GM12878 (cell line): ENCODE data around the gene DKKL1. TPM values are rescaled to one million over a fixed set of nuclear protein-coding genes. Genes with fewer than 3 reads are reported as not detected.

Experiments used
- CBFB ChIP-seq: IDR thresholded peaks from 2 replicates; pipeline ENCODE4 v1.6.1; 2016; ENCODE audit warnings: antibody characterized with exemption, low read depth
- CTCF ChIP-seq, 3 experiments: IDR thresholded peaks in 2 of 3; conservative IDR thresholded peaks in 1 of 3; 2 replicates each; pipeline ENCODE4 v1.5.1; 2011; ENCODE audit warnings: low read depth in 3 of 3, low read length in 3 of 3, mild to moderate bottlenecking in 3 of 3, control low read depth in 2 of 3, moderate library complexity in 2 of 3, inconsistent platforms in 1 of 3, mixed read lengths in 1 of 3; ENCODE audit not compliant: control insufficient read depth in 2 of 3, insufficient read depth in 1 of 3; ENCODE audit errors: extremely low read depth in 1 of 3
- IRF5 ChIP-seq: fragments of 450-650 bp; IDR thresholded peaks from 2 replicates; pipeline ENCODE4 v1.6.1; 2017; ENCODE audit warnings: borderline replicate concordance
- KLF5 ChIP-seq: fragments of 450-650 bp; IDR thresholded peaks from 2 replicates; pipeline ENCODE4 v1.6.1; 2014; ENCODE audit warnings: mild to moderate bottlenecking; ENCODE audit not compliant: partially characterized antibody
- LARP7 ChIP-seq: fragments of 450-650 bp; IDR thresholded peaks from 2 replicates; pipeline ENCODE4 v1.6.1; 2017; ENCODE audit warnings: mild to moderate bottlenecking
- NFIC ChIP-seq: IDR thresholded peaks from 2 replicates; pipeline ENCODE4 v1.6.1; 2012; ENCODE audit warnings: low read depth, mild to moderate bottlenecking, inconsistent platforms, low read length, moderate library complexity
- POLR2AphosphoS5 ChIP-seq: IDR thresholded peaks from 2 replicates; pipeline ENCODE4 v1.6.1; 2011; ENCODE audit warnings: mild to moderate bottlenecking, low read length, inconsistent platforms
- RAD51 ChIP-seq: fragments of 450-650 bp; IDR thresholded peaks from 2 replicates; pipeline ENCODE4 v1.6.1; 2016; ENCODE audit warnings: moderate library complexity, mild to moderate bottlenecking, inconsistent platforms
- SMAD5 ChIP-seq: IDR thresholded peaks from 2 replicates; pipeline ENCODE4 v1.6.1; 2016; ENCODE audit warnings: antibody characterized with exemption, low read depth
- SMARCA5 ChIP-seq: fragments of 450-650 bp; IDR thresholded peaks from 2 replicates; pipeline ENCODE4 v1.6.1; 2017; ENCODE audit warnings: mild to moderate bottlenecking
- SRF ChIP-seq, 2 experiments: IDR thresholded peaks; 2 replicates each; pipeline ENCODE4 v1.6.1; 2011; ENCODE audit warnings: low read depth in 2 of 2, low read length in 2 of 2, mild to moderate bottlenecking in 1 of 2, moderate library complexity in 1 of 2
- ZBTB4 ChIP-seq: fragments of 450-650 bp; formaldehyde crosslinking; IDR thresholded peaks from 2 replicates; pipeline ENCODE4 v1.4.0; 2022; ENCODE audit warnings: mild to moderate bottlenecking, moderate library complexity
- ZNF274 ChIP-seq: IDR thresholded peaks from one replicate; pipeline ENCODE4 v1.8.0; 2011; ENCODE audit not compliant: insufficient read length, insufficient read depth
- polyA plus RNA-seq, 11 experiments: library from polyadenylated mRNA; depleted of rRNA in 4 of 11; unstranded in 6 of 11; stranded (reverse) in 5 of 11; fragments of >200 nt; fragmentation: Nextera tagmentation in 4 of 11; fragmentation: Illumina TruSeq in 1 of 11; extraction: Ambion mirVana in 4 of 11; extraction: Trizol in 1 of 11; gene quantifications; 1 replicate in 1 of 11; 2 replicates in 10 of 11; pipeline versions ENCODE4 v1.2.1 to v1.2.3, GENCODE V29; 2011 to 2016; ENCODE audit warnings: inconsistent platforms in 2 of 11, missing spikeins in 2 of 11, low read depth in 1 of 11
- total RNA-seq, 4 experiments: library from RNA; depleted of rRNA in 3 of 4; stranded (reverse); fragments of >200 nt in 3 of 4; fragmentation: Illumina TruSeq in 1 of 4; extraction: Trizol in 1 of 4; gene quantifications; 2 replicates each; pipeline versions ENCODE4 v1.2.1 to v1.2.3, GENCODE V29; 2013 to 2021
- TF ChIP-seq, protein P1 (sequence below): IDR thresholded peaks from 2 replicates; pipeline ENCODE4 v1.6.1; 2012; ENCODE audit warnings: mild to moderate bottlenecking, low read depth, low read length
- TF ChIP-seq, protein P2 (sequence below): fragments of 450-650 bp; IDR thresholded peaks from 2 replicates; pipeline ENCODE4 v1.6.1; 2017; ENCODE audit warnings: mild to moderate bottlenecking, moderate library complexity

Gene DKKL1
- total and polyA plus RNA-seq, 10 of the 15 experiments (the other 5 are each of a cell fraction or from before 2014, with no cell fraction given), result not detected

DNA sequence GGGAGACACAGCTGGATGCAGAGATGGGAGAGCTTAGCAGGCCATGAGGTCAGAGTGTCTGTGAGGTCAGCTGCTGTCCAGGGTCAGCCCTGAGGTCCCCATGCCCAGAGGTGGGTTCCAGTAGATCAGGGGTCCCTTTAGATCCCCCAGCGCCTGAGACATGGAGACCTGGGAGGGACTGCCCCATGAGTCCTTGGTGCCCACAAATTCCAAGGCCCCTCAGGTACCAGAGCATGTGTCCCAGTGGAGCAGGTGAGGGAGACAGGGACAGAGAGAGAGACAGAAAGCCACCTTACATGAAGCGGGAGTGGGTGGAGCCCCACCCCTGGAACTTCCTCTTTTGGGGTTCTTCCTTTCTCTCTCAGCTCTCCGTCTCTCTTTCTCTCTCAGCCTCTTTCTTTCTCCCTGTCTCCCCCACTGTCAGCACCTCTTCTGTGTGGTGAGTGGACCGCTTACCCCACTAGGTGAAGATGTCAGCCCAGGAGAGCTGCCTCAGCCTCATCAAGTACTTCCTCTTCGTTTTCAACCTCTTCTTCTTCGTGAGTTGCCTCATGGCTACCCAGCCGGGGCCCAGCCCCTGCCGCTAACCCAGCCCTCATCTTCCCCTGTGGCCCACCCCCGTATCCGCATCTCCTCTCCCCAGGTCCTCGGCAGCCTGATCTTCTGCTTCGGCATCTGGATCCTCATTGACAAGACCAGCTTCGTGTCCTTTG is 28.4 kb upstream of the DKKL1 start, which contains the start of gene CD37 (continued):
- TF ChIP-seq, protein P1, sequence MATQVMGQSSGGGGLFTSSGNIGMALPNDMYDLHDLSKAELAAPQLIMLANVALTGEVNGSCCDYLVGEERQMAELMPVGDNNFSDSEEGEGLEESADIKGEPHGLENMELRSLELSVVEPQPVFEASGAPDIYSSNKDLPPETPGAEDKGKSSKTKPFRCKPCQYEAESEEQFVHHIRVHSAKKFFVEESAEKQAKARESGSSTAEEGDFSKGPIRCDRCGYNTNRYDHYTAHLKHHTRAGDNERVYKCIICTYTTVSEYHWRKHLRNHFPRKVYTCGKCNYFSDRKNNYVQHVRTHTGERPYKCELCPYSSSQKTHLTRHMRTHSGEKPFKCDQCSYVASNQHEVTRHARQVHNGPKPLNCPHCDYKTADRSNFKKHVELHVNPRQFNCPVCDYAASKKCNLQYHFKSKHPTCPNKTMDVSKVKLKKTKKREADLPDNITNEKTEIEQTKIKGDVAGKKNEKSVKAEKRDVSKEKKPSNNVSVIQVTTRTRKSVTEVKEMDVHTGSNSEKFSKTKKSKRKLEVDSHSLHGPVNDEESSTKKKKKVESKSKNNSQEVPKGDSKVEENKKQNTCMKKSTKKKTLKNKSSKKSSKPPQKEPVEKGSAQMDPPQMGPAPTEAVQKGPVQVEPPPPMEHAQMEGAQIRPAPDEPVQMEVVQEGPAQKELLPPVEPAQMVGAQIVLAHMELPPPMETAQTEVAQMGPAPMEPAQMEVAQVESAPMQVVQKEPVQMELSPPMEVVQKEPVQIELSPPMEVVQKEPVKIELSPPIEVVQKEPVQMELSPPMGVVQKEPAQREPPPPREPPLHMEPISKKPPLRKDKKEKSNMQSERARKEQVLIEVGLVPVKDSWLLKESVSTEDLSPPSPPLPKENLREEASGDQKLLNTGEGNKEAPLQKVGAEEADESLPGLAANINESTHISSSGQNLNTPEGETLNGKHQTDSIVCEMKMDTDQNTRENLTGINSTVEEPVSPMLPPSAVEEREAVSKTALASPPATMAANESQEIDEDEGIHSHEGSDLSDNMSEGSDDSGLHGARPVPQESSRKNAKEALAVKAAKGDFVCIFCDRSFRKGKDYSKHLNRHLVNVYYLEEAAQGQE, result no peak
- TF ChIP-seq IRF5 (no peak), LARP7 (0 out of 2 replicates have a peak, but pooled peaks have one; percentile 12), SRF (IDR thresholded peaks at IDR 0.05; ENCODE audit: low read depth in 2 of 2, low read length in 2 of 2) (peak in 1 of 2 experiments; percentile 92; a peak in 2 of 4 replicates), CBFB (peak; percentile 69), SMARCA5 (no peak), POLR2AphosphoS5 (peak; percentile 93), NFIC (peak; percentile 53; the same call in 1 of the 2 replicates), KLF5 (no peak), ZNF274 (no peak), ZBTB4 (CRISPR knock-in tag) (no peak), SMAD5 (peak; percentile 86; the same call in 1 of the 2 replicates), RAD51 (no peak), CTCF (IDR thresholded peaks at IDR 0.05 in 2 of 3, conservative IDR thresholded peaks at IDR 0.05 in 1 of 3; ENCODE audit: control insufficient read depth in 2 of 3, extremely low read depth in 1 of 3, insufficient read depth in 1 of 3, low read depth in 3 of 3, low read length in 3 of 3) (no peak)
- TF ChIP-seq, protein P2, sequence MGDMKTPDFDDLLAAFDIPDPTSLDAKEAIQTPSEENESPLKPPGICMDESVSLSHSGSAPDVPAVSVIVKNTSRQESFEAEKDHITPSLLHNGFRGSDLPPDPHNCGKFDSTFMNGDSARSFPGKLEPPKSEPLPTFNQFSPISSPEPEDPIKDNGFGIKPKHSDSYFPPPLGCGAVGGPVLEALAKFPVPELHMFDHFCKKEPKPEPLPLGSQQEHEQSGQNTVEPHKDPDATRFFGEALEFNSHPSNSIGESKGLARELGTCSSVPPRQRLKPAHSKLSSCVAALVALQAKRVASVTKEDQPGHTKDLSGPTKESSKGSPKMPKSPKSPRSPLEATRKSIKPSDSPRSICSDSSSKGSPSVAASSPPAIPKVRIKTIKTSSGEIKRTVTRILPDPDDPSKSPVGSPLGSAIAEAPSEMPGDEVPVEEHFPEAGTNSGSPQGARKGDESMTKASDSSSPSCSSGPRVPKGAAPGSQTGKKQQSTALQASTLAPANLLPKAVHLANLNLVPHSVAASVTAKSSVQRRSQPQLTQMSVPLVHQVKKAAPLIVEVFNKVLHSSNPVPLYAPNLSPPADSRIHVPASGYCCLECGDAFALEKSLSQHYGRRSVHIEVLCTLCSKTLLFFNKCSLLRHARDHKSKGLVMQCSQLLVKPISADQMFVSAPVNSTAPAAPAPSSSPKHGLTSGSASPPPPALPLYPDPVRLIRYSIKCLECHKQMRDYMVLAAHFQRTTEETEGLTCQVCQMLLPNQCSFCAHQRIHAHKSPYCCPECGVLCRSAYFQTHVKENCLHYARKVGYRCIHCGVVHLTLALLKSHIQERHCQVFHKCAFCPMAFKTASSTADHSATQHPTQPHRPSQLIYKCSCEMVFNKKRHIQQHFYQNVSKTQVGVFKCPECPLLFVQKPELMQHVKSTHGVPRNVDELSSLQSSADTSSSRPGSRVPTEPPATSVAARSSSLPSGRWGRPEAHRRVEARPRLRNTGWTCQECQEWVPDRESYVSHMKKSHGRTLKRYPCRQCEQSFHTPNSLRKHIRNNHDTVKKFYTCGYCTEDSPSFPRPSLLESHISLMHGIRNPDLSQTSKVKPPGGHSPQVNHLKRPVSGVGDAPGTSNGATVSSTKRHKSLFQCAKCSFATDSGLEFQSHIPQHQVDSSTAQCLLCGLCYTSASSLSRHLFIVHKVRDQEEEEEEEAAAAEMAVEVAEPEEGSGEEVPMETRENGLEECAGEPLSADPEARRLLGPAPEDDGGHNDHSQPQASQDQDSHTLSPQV, result no peak
